ENCODE results near the gene ATP8B1.
A peak's percentile ranks its signal among the peaks of the same experiment; 100 is the strongest.

ATP8B1 gene

GRCh38 chr18:57819119-57819518 lies 16.0 kb upstream of the ATP8B1 start:
- no peak for DNase-seq (ENCODE audit: low spot score)

GRCh38 chr18:57816208-57816954 lies 13.3 kb upstream of the ATP8B1 start:
- DNase-seq (ENCODE audit: low spot score), result no peak

- DNase-seq (ENCODE audit: low spot score), result no peak
These were observed 11.4 kb upstream of the ATP8B1 start for GRCh38 chr18:57814555-57814954.

- no peak for DNase-seq (ENCODE audit: low spot score)
These were observed 10.1 kb upstream of the ATP8B1 start for GRCh38 chr18:57813245-57813644.

GRCh38 chr18:57812126-57812477 lies 9.0 kb upstream of the ATP8B1 start:
- no peak for DNase-seq (ENCODE audit: low spot score)

GRCh38 chr18:57811477-57812125 lies 8.5 kb upstream of the ATP8B1 start:
- DNase-seq (ENCODE audit: low spot score), result peak; percentile 23

GRCh38 chr18:57809190-57809589 lies 6.1 kb upstream of the ATP8B1 start:
- DNase-seq (ENCODE audit: low spot score), result no peak

- no peak for DNase-seq (ENCODE audit: low spot score)
These were observed 4.4 kb upstream of the ATP8B1 start for GRCh38 chr18:57807336-57808117.

GRCh38 chr18:57806978-57807285 lies 3.8 kb upstream of the ATP8B1 start:
- DNase-seq (ENCODE audit: low spot score), result no peak

GRCh38 chr18:57806201-57806977 lies 3.3 kb upstream of the ATP8B1 start:
- DNase-seq (ENCODE audit: low spot score), result no peak

GRCh38 chr18:57805117-57805516 lies 2.0 kb upstream of the ATP8B1 start:
- no peak for DNase-seq (ENCODE audit: low spot score)

- DNase-seq (ENCODE audit: low spot score), result no peak
These were observed 1.4 kb upstream of the ATP8B1 start for GRCh38 chr18:57804557-57804956.

GRCh38 chr18:57802213-57803102 lies 657 bp downstream of the ATP8B1 start:
- DNase-seq (ENCODE audit: low spot score), result no peak

- DNase-seq (ENCODE audit: low spot score), result peak; percentile 22
These were observed 1.3 kb downstream of the ATP8B1 start for GRCh38 chr18:57801761-57802212.

GRCh38 chr18:57801325-57801724 lies 1.8 kb downstream of the ATP8B1 start:
- DNase-seq (ENCODE audit: low spot score), result no peak

- DNase-seq (ENCODE audit: low spot score), result peak; percentile 20
These were observed 4.3 kb downstream of the ATP8B1 start for GRCh38 chr18:57798713-57799373.

GRCh38 chr18:57797209-57797651 lies 5.9 kb downstream of the ATP8B1 start:
- peak; percentile 62 for DNase-seq (ENCODE audit: low spot score)

GRCh38 chr18:57794951-57795728 lies 8.0 kb downstream of the ATP8B1 start:
- DNase-seq (ENCODE audit: low spot score), result no peak

- DNase-seq (ENCODE audit: low spot score), result no peak
These were observed 9.7 kb downstream of the ATP8B1 start for GRCh38 chr18:57793302-57793986.

Measured in HuH-7 (cell line).